Ishikawa (cell line): ENCODE results near the gene CLSTN2.

Experiments
- CEBPB ChIP-seq: IDR thresholded peaks from 2 replicates; pipeline ENCODE4 v1.6.1; 2012
- EP300 ChIP-seq: IDR thresholded peaks from 2 replicates; pipeline ENCODE4 v1.6.1; 2012; ENCODE audit warnings: borderline replicate concordance
- FOXM1 ChIP-seq: IDR thresholded peaks from 2 replicates; pipeline ENCODE4 v1.6.1; 2012; ENCODE audit warnings: low read depth, borderline replicate concordance
- MAX ChIP-seq: IDR thresholded peaks from 2 replicates; pipeline ENCODE4 v1.6.1; 2012
- NFIC ChIP-seq: IDR thresholded peaks from 2 replicates; pipeline ENCODE4 v1.6.1; 2012
- RAD21 ChIP-seq: IDR thresholded peaks from 2 replicates; pipeline ENCODE4 v1.6.1; 2012; ENCODE audit warnings: low read depth
- REST ChIP-seq: IDR thresholded peaks from 2 replicates; pipeline ENCODE4 v1.6.1; 2012; ENCODE audit warnings: low read depth, mild to moderate bottlenecking
- TAF1 ChIP-seq: IDR thresholded peaks from 2 replicates; pipeline ENCODE4 v1.6.1; 2012; ENCODE audit warnings: low read depth, mild to moderate bottlenecking
- TEAD4 ChIP-seq: IDR thresholded peaks from 2 replicates; pipeline ENCODE4 v1.6.1; 2012
- YY1 ChIP-seq: IDR thresholded peaks from 2 replicates; pipeline ENCODE4 v1.6.1; 2012; ENCODE audit warnings: low read depth
- ZBTB7A ChIP-seq: IDR thresholded peaks from 2 replicates; pipeline ENCODE4 v1.6.1; 2012; ENCODE audit warnings: low read depth

GRCh38 chr3:140595295-140595694 lies 660.3 kb downstream of the CLSTN2 start:
- TF ChIP-seq CEBPB (no peak), YY1 (no peak), RAD21 (no peak), ZBTB7A (no peak), EP300 (no peak), FOXM1 (no peak), REST (no peak), NFIC (no peak), TEAD4 (no peak), MAX (no peak), TAF1 (no peak)
